ENCODE results near the gene FLT1.

DNA sequence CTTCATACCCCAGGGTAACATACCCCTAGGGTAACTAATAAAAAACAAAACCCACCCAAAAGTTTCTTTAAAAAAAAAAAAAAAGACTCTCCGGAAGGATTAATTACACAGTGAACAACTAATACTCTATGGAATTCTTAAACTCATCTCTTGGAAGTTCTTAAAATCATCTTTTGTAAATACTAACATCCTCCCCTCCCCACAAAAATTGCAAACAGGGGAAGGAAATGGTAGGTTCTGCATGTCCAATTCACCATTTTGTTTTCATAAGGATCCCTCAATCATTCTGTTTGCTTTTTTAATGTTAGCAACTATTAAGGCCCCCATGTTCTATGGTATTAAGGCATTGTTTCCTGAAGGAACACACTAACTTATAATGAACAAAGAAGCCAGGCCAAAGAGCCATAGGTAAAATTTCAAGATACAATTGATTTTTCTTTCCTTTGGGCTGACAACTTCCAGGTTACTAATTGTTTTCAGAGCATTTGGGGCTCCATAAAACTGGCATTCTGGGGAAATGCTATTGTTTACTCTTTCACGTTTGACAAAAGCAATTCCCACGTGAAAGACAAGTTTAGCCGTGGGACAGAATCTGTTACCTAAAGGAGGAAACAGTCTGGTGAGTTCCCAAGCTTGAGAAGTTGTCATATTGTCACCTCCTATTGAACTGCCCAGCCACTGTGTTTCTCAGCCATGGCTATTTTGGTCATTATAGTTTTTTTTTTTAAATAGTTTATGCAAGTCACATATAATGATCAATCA lies 107.0 kb downstream of the FLT1 start:
- TF ChIP-seq, protein P1, sequence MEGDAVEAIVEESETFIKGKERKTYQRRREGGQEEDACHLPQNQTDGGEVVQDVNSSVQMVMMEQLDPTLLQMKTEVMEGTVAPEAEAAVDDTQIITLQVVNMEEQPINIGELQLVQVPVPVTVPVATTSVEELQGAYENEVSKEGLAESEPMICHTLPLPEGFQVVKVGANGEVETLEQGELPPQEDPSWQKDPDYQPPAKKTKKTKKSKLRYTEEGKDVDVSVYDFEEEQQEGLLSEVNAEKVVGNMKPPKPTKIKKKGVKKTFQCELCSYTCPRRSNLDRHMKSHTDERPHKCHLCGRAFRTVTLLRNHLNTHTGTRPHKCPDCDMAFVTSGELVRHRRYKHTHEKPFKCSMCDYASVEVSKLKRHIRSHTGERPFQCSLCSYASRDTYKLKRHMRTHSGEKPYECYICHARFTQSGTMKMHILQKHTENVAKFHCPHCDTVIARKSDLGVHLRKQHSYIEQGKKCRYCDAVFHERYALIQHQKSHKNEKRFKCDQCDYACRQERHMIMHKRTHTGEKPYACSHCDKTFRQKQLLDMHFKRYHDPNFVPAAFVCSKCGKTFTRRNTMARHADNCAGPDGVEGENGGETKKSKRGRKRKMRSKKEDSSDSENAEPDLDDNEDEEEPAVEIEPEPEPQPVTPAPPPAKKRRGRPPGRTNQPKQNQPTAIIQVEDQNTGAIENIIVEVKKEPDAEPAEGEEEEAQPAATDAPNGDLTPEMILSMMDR (IDR thresholded peaks at IDR 0.05), result no peak
- no peak for TF ChIP-seq EZH2 (IDR thresholded peaks at IDR 0.05)
- no peak for TF ChIP-seq EZH2phosphoT487 (IDR thresholded peaks at IDR 0.05)

All from neural progenitor cell (in vitro differentiated cells).